Caco-2 (cell line): ENCODE results near the gene TMEM80. TPM values are rescaled to one million over a fixed set of nuclear protein-coding genes. Genes with fewer than 3 reads are reported as not detected.
"Not testable (repeated sequence)": the region's sequence is repeated elsewhere in the genome, so short reads cannot be mapped to it uniquely, and the experiment has no call there.

Experiments used
- BruUV-seq: library from RNA; stranded (reverse); fragments of 400-500 nt; replicated peaks from 2 replicates; lab custom pipeline; 2021; lab: Mats Ljungman, UMichigan
- CTCF ChIA-PET: fragments of 300-600 bp; sonication (Branson Sonifier 250); formaldehyde crosslinking; loops from one replicate; lab custom pipeline; 2022; ENCODE audit warnings: antibody characterized with exemption; lab: Charles Lee
- POLR2A ChIA-PET: fragments of 300-600 bp; sonication (Branson Sonifier 250); formaldehyde crosslinking; loops from one replicate; lab custom pipeline; 2022; ENCODE audit warnings: antibody characterized with exemption; lab: Charles Lee
- DNase-seq, 2 experiments: peaks; one replicate each; pipeline versions ENCODE4 v3.0.0 to v3.0.0-alpha.2; 2020 to 2022
- H3K27me3 ChIP-seq: replicated peaks from 2 replicates; pipeline ENCODE4 v1.6.0; 2011; ENCODE audit warnings: low read length; ENCODE audit not compliant: control insufficient read depth, insufficient read depth
- H3K36me3 ChIP-seq: 2 replicates; pipeline ENCODE4 v1.5.1; 2011; ENCODE audit warnings: low read length; ENCODE audit not compliant: control insufficient read depth, insufficient read depth
- H3K4me1 ChIP-seq: fragments of 250-450 bp; sonication (Bioruptor Pico); 2 replicates; pipeline ENCODE4 v1.5.1; 2020; ENCODE audit warnings: mild to moderate bottlenecking
- H3K4me3 ChIP-seq: 2 replicates; pipeline ENCODE4 v1.5.1; 2011; ENCODE audit warnings: low read depth, mild to moderate bottlenecking, control low read depth, low read length
- H3K9me3 ChIP-seq: fragments of 250-450 bp; sonication (Bioruptor Pico); 2 replicates; pipeline ENCODE4 v1.5.1; 2020; ENCODE audit warnings: mild to moderate bottlenecking, moderate library complexity
- H3K27ac Mint-ChIP-seq: one replicate; pipeline ENCODE4 v1.8.0; 2022; ENCODE audit warnings: mixed read lengths; ENCODE audit not compliant: unreplicated experiment
- H3K27me3 Mint-ChIP-seq: one replicate; pipeline ENCODE4 v1.8.0; 2022; ENCODE audit warnings: mixed read lengths; ENCODE audit not compliant: insufficient read depth, unreplicated experiment
- H3K36me3 Mint-ChIP-seq: one replicate; pipeline ENCODE4 v1.8.0; 2022; ENCODE audit warnings: mild to moderate bottlenecking, mixed read lengths; ENCODE audit not compliant: insufficient read depth, unreplicated experiment
- H3K4me1 Mint-ChIP-seq: one replicate; pipeline ENCODE4 v1.8.0; 2022; ENCODE audit warnings: low read depth, mixed read lengths; ENCODE audit not compliant: unreplicated experiment
- H3K4me3 Mint-ChIP-seq: one replicate; pipeline ENCODE4 v1.8.0; 2022; ENCODE audit warnings: mild to moderate bottlenecking, moderate library complexity, mixed read lengths; ENCODE audit not compliant: unreplicated experiment
- H3K9me3 Mint-ChIP-seq: one replicate; pipeline ENCODE4 v1.8.0; 2022; ENCODE audit warnings: mixed read lengths; ENCODE audit not compliant: unreplicated experiment
- CTCF ChIP-seq, 2 experiments: fragments of 200-600 bp in 1 of 2; IDR thresholded peaks; 1 replicate in 1 of 2; 2 replicates in 1 of 2; pipeline versions ENCODE4 v1.5.1 to v1.8.0; 2011 to 2022; ENCODE audit warnings: antibody characterized with exemption in 1 of 2, control low read depth in 1 of 2, inconsistent platforms in 1 of 2, low read depth in 1 of 2, low read length in 1 of 2, mild to moderate bottlenecking in 1 of 2, moderate library complexity in 1 of 2; ENCODE audit not compliant: insufficient read depth in 1 of 2, severe bottlenecking in 1 of 2, unreplicated experiment in 1 of 2
- intact Hi-C: fragments of 100-400 bp; cut with micrococcal nuclease; formaldehyde crosslinking; loops from one replicate; pipeline ENCODE4 v1.10.0; 2022; ENCODE audit not compliant: unreplicated experiment
- total RNA-seq: library from RNA; stranded (reverse); gene quantifications from 2 replicates; pipeline ENCODE4 v1.2.3, GENCODE V29; 2022

TMEM80 gene
- total RNA-seq, 1 experiment from 2014 or later = 74.7 TPM

GRCh38 chr11:737366-737765 is 41.8 kb downstream of the TMEM80 start:
- H3K9me3 Mint-ChIP-seq = no peaks in the 10 kb centered on the region
- peaks cover 37% of the 10 kb centered on the region for H3K36me3 Mint-ChIP-seq
- intact Hi-C loops = no loop called here
- ChIA-PET CTCF (interaction anchor here (0.7 kb wide), 1 partner anchor 51 kb away, joined by 3 read pairs; no protein-coding TSS in a partner anchor), POLR2A (no interaction called here)
- Histone ChIP-seq H3K36me3 (no peaks in the 10 kb centered on the region), H3K27me3 (no peaks in the 10 kb centered on the region), H3K9me3 (no peaks in the 10 kb centered on the region), H3K4me3 (no peak overlapping the region), H3K4me1 (peaks cover 32% of the 10 kb centered on the region)
- DNase-seq = no peak
- peaks cover 29% of the 10 kb centered on the region for H3K4me1 Mint-ChIP-seq
- TSS peak; percentile 94 for BruUV-seq
- peak overlapping the region; percentile 68 for H3K4me3 Mint-ChIP-seq
- no peaks in the 10 kb centered on the region for H3K27me3 Mint-ChIP-seq
- TF ChIP-seq CTCF (IDR thresholded peaks at IDR 0.05; ENCODE audit: insufficient read depth in 1 of 2, low read depth in 1 of 2, low read length in 1 of 2, severe bottlenecking in 1 of 2, unreplicated experiment in 1 of 2) = no peak
- peak overlapping the region; percentile 75 for H3K27ac Mint-ChIP-seq

- peak overlapping the region; percentile 68 for H3K4me3 Mint-ChIP-seq
- H3K27me3 Mint-ChIP-seq, POLR2A ChIA-PET, H3K4me3 ChIP-seq, BruUV-seq, H3K9me3 Mint-ChIP-seq, H3K36me3 ChIP-seq, H3K27me3 ChIP-seq, H3K9me3 ChIP-seq: not testable (repeated sequence)
- peaks cover 30% of the 10 kb centered on the region for H3K4me1 Mint-ChIP-seq
- CTCF ChIA-PET = interaction anchor here (0.7 kb wide), 1 partner anchor 51 kb away, joined by 3 read pairs; no protein-coding TSS in a partner anchor
- intact Hi-C loops = loop anchor here (1.0 kb wide), 1 partner anchor 9 kb away; the partner anchor contains the start of gene TALDO1
- H3K36me3 Mint-ChIP-seq = peaks cover 33% of the 10 kb centered on the region
- DNase-seq = peak; percentile 91 to 94
- H3K4me1 ChIP-seq = peaks cover 34% of the 10 kb centered on the region
- peak overlapping the region; percentile 75 for H3K27ac Mint-ChIP-seq
Observed at GRCh38 chr11:737899-738298, 42.3 kb downstream of the TMEM80 start.

GRCh38 chr11:742156-742546 is 46.5 kb downstream of the TMEM80 start:
- CTCF ChIA-PET = no interaction called here
- Mint-ChIP-seq H3K27ac (no peak overlapping the region), H3K4me3 (no peak overlapping the region), H3K4me1 (peaks cover 30% of the 10 kb centered on the region), H3K36me3 (peaks cover 19% of the 10 kb centered on the region), H3K9me3 (no peaks in the 10 kb centered on the region), H3K27me3 (no peaks in the 10 kb centered on the region)
- Histone ChIP-seq H3K27me3 (no peaks in the 10 kb centered on the region), H3K4me3 (no peak overlapping the region), H3K9me3 (no peaks in the 10 kb centered on the region), H3K4me1 (peaks cover 42% of the 10 kb centered on the region), H3K36me3 (no peaks in the 10 kb centered on the region)
- POLR2A ChIA-PET = no interaction called here
- TF ChIP-seq CTCF (IDR thresholded peaks at IDR 0.05; ENCODE audit: insufficient read depth in 1 of 2, low read depth in 1 of 2, low read length in 1 of 2, severe bottlenecking in 1 of 2, unreplicated experiment in 1 of 2) = no peak
- intact Hi-C loops = no loop called here
- peak in 1 of 2 experiments; percentile 43 for DNase-seq
- BruUV-seq = no TSS peak
